Measurements from ENCODE around the gene CREB3L2.

Gene CREB3L2

DNA sequence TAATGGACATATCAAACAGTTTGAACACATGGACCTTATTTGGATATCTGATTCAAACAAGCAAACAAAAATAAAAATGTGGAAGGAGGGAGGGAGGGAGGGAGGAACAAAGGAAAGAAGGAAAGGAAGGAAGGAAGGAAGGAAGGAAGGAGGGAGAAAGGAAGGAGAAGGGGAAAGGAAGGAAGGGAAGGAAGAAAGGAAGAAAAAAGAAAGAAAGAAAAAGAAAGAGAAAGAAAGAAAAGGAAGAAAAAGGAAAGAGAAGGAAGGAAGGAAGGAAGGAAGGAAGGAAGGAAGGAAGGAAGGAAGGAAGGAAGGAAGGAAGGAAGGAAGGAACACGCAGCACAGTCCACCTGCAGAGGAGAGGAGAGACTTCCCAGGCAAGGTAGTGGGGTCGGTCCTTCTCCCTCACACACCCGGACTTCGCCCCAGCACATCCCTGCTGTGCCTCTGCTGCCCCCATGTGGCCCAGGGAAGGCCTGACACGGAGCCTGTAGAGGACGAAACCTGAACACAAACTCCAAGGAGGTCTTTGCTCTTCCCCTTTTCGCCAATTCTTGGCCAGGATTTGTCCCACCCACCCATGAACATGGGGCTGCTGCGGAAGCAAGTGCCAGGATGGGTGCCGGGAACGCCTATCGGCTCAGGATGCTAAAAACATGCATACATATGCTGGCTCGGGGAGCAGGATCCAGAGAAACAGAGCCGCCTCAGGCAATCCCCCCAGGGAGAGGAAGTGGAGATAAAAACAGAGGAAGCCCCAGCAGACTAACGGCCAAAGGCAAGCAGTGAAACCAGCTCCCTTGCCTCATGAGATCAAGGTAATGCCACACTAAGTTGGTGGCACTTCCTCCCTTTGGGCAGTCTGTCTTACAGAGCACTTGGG, 102.8 kb downstream of the CREB3L2 start:
- DNase-seq (ENCODE audit: low read depth): peak; percentile 52

DNA sequence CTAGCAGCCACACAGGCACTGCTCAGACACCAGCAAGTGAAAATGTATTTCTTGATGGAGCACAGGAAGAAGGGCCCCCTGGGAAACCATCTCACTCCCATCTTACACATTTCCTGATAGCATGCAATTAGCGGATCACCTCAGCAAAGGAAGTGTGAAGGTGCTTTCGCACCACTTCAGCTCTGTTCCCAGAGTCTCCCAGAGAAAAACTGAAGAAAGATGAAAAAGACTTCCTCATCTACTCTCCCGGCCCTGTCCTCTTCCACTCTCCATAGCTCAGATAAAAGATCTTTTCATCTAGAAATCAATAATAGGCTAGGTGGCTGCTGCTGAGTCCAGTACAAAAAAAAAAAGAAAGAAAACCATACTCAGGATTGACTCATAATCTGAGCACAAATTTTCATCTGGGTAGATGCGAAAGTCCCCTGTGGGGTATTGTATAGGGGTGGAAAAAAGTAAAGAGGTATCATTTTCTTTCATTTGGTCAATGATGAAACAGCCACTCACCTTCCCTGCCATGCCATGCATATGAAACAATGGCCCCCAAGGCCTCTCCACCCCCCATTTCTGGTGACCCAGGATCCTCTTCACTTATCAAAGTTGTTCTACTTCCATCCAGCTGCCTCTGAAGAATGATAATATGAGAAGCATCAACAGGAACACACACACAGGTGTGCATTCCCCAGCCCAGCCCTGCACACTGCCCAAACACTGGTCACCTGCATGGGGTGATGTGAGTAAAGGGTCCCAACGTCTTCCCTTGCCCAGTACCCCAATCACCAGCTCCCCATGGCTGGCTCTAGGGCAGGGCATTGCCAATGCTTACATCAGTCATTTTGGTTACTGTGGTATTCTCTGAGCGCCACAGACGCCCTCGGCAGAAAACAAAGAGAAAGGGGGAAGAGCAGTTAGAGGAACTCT, 106.3 kb downstream of the CREB3L2 start:
- no peak for DNase-seq (ENCODE audit: low read depth)

DNA sequence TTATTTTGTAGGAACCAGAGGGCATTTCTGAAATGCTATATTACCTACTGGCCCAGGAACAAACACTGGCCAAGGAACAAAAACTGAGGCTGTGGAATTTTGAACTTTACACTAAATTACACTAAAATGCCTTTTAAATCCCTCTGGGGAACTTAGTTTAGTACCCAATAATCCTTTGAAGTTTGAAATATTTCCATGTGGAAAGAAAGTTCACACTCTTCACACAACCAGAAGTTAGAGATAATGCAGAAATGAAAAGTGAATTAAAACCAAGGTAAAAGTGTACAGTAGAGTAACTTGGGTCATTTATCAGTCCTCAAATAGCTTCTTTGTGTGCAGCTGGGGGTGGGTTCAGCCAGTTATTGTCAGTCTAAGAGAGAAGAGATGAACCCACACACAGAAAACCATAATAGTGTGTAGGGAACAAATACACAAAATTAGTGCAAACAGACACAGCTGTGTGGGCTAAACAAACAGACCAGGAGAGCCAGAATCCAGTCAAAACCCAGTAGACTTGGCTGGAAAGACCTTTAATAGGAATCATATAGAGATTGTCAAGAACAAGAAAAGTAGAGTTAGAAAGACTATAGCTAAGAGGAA, 108.6 kb downstream of the CREB3L2 start:
- no peak for DNase-seq (ENCODE audit: low read depth)

GRCh38 chr7:137891016-137891655, 110.8 kb downstream of the CREB3L2 start:
- no peak for DNase-seq (ENCODE audit: low read depth)

- peak; percentile 23 for DNase-seq (ENCODE audit: low read depth)
These were observed 111.4 kb downstream of the CREB3L2 start for GRCh38 chr7:137890449-137890921.

- no peak for DNase-seq (ENCODE audit: low read depth)
These were observed 113.6 kb downstream of the CREB3L2 start for GRCh38 chr7:137888241-137888640.

DNA sequence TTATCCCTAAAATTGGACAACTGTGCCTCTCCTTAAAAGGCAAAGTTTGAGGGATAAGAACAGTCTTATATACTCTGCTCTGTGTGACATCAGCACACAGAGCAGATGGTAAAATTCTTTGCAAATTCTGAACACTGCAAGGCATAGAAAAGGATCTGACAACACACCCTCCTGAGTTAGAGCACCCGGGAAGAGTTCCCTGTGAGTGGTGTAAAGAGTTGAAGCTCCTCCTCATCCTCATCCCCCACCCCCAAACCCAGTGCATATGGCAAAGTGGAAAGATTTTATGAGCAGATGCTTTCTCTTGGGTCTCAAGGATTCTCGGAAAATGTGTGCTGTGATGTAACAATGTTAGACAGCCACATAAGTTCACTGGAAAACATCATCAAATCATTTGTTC, 115.1 kb downstream of the CREB3L2 start:
- DNase-seq (ENCODE audit: low read depth): no peak

DNA sequence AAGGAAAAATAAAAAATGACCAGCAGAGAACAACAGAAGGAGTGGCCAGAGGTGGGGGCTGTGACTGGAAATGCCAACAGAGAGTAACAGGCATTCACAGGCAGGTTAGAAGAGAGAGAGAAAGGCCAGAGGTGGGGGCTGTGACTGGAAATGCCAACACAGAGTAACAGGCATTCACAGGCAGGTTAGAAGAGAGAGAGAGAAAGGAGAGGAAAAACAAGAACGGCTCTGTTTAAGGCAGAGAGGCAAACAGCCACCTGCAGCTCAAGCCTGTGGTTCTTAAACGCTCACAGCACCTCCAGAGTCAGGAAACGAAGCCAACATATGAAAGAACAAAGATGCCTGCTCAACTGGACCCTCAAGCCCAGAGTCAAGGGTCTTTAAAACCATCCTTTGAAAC, 115.6 kb downstream of the CREB3L2 start:
- no peak for DNase-seq (ENCODE audit: low read depth)

DNA sequence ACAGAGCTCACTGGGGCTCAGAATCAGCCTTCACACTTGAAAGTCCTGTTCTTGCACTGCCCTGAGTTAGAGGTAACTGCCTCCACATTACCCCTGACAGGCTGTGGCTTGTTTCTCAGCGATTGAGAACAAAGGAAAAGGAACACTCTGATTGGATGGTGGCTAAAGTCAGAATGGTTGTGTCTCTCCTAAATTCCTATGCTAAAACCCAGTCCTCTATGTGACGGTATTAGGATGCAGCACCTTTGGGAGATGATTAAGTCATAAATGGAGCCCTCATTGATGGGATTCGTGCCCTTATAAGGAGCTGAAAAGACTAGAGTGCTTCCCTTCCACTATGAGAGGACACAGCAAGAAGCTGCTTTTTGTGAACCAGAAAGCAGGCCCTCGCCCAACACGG, 116.2 kb downstream of the CREB3L2 start:
- no peak for DNase-seq (ENCODE audit: low read depth)

DNA sequence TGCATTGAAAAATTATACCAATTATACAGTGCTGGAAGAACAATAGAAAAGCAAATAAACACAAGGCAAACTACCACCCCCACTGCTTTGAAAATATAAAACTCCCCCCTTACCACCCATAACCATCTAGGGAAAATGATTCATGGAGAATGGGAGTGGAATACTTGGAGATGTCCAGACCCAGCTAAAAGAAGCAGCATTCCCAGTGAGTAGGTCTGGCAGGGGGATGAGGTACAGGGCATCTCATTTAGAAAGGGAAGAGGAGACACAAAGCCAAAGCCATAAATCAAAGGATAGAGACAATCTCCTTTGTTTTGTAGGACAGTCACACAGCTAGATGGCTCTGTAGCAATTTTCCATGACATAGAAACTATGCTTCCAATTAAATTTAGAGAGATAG, 119.1 kb downstream of the CREB3L2 start:
- no peak for DNase-seq (ENCODE audit: low read depth)

DNA sequence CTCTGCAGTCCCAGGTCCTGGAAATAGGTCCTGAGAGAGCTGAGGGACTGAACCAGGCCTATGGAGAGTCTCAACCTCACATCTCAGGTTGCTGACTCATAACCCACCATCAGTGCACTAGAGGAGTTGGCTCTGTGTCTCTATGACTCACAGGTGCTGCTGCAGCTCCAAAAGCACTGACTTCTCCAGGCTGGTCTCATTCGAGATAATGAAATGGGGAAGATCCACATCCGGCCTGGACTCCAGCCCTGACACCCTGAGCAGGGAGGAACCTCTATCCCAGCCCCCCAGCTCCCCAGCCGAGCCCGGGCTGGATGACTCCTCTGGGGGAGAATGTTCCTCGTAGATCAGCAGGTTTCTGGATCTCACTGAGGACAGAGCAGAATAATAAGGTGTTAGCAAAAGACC, 119.6 kb downstream of the CREB3L2 start:
- peak; percentile 95 for DNase-seq (ENCODE audit: low read depth)

- no peak for DNase-seq (ENCODE audit: low read depth)
These were observed 120.2 kb downstream of the CREB3L2 start for GRCh38 chr7:137881607-137882260.

DNA sequence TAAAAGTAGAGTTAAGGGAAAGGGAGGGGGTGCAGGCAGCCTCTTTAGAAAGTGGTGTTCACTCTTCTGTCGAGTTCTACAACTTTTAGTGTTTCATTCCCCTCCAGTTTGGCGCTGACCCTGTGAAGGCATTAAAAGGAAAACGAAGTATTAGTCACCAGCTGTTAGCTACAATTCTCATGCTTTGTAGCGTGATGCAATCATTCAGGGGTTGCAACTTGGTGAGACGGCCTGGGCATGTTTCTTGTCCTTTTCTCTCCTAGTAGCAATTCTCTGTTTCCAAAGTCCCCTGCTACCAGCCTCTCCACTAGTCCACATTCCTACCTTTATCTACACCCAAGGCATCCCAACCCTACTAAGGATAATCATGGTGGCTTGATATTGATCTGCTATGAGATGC, 121.5 kb downstream of the CREB3L2 start:
- DNase-seq (ENCODE audit: low read depth): peak; percentile 83

- DNase-seq (ENCODE audit: low read depth): peak; percentile 54
These were observed 122.3 kb downstream of the CREB3L2 start for GRCh38 chr7:137879357-137880158.

DNA sequence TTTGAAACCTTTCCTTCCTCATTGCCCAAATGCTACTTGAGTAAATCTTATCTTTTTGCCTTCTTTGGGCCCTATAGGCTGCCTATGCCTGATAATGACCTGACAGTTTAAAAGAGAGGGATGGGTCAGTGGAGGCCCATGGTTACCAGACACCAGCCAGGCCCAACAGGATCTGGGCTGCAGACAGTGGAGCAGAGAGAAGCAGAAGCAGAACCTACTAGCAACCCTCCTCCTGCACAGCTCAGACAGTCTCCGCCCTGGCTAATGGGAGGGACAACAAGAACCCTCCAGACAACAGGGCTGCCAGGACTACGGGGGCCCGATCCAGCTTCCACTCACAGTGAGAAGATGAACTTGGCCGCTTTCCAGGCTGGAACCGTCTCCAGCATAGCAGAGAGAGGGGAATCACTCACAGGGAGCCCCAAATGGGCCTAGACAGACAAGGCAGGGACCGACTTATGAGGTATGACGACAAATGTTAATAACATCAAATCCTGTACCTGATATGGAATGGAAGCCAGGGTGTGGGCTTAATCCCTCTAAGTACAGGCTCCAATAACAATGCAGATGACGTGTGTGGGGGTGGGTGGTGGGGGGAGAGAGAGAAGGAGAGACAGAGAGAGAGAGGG, 123.4 kb downstream of the CREB3L2 start:
- DNase-seq (ENCODE audit: low read depth): no peak

- no peak for DNase-seq (ENCODE audit: low read depth)
These were observed 124.7 kb downstream of the CREB3L2 start for GRCh38 chr7:137877027-137877675.

GRCh38 chr7:137875746-137876145, 126.1 kb downstream of the CREB3L2 start:
- no peak for DNase-seq (ENCODE audit: low read depth)

- DNase-seq (ENCODE audit: low read depth): peak; percentile 98
These were observed 127.7 kb downstream of the CREB3L2 start for GRCh38 chr7:137873979-137874777.

GRCh38 chr7:137873524-137873923, 128.4 kb downstream of the CREB3L2 start:
- DNase-seq (ENCODE audit: low read depth): peak; percentile 89

All from stromal cell of bone marrow (primary cell).